Ovary (tissue), 9 donors: ENCODE measurements around the gene CLEC2A. TPM values are rescaled to one million over a fixed set of nuclear protein-coding genes. Genes with fewer than 3 reads are reported as not detected.

ENCODE experiments used
- DNase-seq, 5 donors: peaks; one replicate each; pipeline ENCODE4 v3.0.0-alpha.2; 2019 to 2020
- H3K27ac ChIP-seq, 2 donors: fragments of 200-600 bp; one replicate each; pipeline versions ENCODE4 v1.5.1 to v1.8.0; 2019 to 2022
- H3K27me3 ChIP-seq: fragments of 200-600 bp; one replicate; pipeline ENCODE4 v1.8.0; 2022
- H3K36me3 ChIP-seq: fragments of 200-600 bp; sonication (generic); one replicate; pipeline ENCODE4 v1.5.1; 2019
- H3K4me1 ChIP-seq: one replicate; pipeline ENCODE4 v1.8.1; 2013; ENCODE audit warnings: mild to moderate bottlenecking, moderate library complexity; ENCODE audit not compliant: insufficient read depth
- H3K4me3 ChIP-seq: fragments of 200-600 bp; sonication (generic); one replicate; pipeline ENCODE4 v1.5.1; 2017
- H3K9me3 ChIP-seq, 2 donors: fragments of 200-600 bp in 1 of 2; sonication (generic) in 1 of 2; one replicate each; pipeline versions ENCODE4 v1.5.1 to v1.8.1; 2013 to 2019; ENCODE audit warnings: mild to moderate bottlenecking in 1 of 2, moderate library complexity in 1 of 2
- EP300 ChIP-seq: sonication (generic); formaldehyde crosslinking; IDR thresholded peaks from one replicate; pipeline ENCODE4 v1.6.1; 2017; ENCODE audit warnings: antibody characterized with exemption
- POLR2A ChIP-seq: fragments of 450-650 bp; IDR thresholded peaks from one replicate; pipeline ENCODE4 v1.6.1; 2017; ENCODE audit warnings: antibody characterized with exemption, mild to moderate bottlenecking, moderate library complexity
- WGBS, 3 donors: extraction: QIAGEN DNeasy Blood & Tissue Kit in 1 of 3; methylation state at CpG; one replicate each; pipeline versions ENCODE4 v1.1.5 to v1.1.7; 2013 to 2017; 5-methylcytosine and 5-hydroxymethylcytosine counted together
- intact Hi-C, 4 donors: fragments of 100-400 bp; cut with DNase I; formaldehyde crosslinking; loops; one replicate each; pipeline versions ENCODE4 v1.11.0 to v1.15.1; 2022 to 2023
- polyA plus RNA-seq, 2 donors: library from polyadenylated mRNA; stranded (reverse); fragments of 200-250 nt in 1 of 2; fragments of 350-450 nt in 1 of 2; fragmentation: Illumina TruSeq in 1 of 2; extraction: RNeasy Lipid Tissue Mini Kit (QIAGEN cat#74804) in 1 of 2; gene quantifications; one replicate each; pipeline ENCODE4 v1.2.3, GENCODE V29; 2013 to 2014
- total RNA-seq, 7 donors: library from RNA; depleted of rRNA in 2 of 7; stranded (reverse); fragments of >200 nt in 2 of 7; fragmentation: NEBNext Ultra II Directional in 3 of 7; extraction: Animal tissue kit (Norgen Biotek cat#: 25700) in 3 of 7; gene quantifications; one replicate each; pipeline versions ENCODE4 v1.1.0 to v1.2.4, GENCODE V29; 2016 to 2023
- TF ChIP-seq, protein P1 (sequence below), 3 donors: fragments of 450-650 bp in 2 of 3; fragments of 200-600 bp in 1 of 3; IDR thresholded peaks; one replicate each; pipeline versions ENCODE4 v1.5.1 to v1.8.0; 2016 to 2022; ENCODE audit warnings: antibody characterized with exemption in 3 of 3, mild to moderate bottlenecking in 1 of 3
- donor health status: DM: no; HTN: no; CAD: no; lungs with moderate emphysema.
- donor health status: DM: no; HTN: no; CAD: no.
- donor health status: Bipolar disorder and iron deficiency.
- donor health status: DM: yes; HTN: yes; CAD: no.
- donor health status: DM: no; HTN: no; CAD: no.
- donor health status: DM: yes; HTN: yes; CAD: no.

Gene CLEC2A
- total and polyA plus RNA-seq, 9 donors, result not detected

DNA sequence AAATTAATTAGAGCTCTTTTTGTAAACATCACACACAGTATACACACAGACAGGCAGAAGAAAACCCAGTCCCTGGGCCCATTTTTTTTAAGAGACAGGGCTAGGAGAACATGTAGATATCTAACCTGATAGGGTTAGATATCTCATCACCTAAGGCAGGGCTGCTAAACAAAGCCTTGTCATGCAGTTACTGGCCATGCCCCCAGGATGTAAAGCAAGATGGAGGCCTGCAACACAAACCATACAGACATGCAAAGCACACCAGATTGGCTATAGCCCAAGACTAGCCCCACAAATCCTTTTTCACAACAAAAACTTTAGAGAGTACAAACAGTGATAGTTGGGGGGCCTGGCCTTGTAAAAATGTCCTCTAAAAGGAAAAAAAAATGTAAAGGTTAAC lies 20.5 kb downstream of the CLEC2A start:
- TF ChIP-seq POLR2A, result no peak
- no peak for TF ChIP-seq EP300
- TF ChIP-seq, protein P1, sequence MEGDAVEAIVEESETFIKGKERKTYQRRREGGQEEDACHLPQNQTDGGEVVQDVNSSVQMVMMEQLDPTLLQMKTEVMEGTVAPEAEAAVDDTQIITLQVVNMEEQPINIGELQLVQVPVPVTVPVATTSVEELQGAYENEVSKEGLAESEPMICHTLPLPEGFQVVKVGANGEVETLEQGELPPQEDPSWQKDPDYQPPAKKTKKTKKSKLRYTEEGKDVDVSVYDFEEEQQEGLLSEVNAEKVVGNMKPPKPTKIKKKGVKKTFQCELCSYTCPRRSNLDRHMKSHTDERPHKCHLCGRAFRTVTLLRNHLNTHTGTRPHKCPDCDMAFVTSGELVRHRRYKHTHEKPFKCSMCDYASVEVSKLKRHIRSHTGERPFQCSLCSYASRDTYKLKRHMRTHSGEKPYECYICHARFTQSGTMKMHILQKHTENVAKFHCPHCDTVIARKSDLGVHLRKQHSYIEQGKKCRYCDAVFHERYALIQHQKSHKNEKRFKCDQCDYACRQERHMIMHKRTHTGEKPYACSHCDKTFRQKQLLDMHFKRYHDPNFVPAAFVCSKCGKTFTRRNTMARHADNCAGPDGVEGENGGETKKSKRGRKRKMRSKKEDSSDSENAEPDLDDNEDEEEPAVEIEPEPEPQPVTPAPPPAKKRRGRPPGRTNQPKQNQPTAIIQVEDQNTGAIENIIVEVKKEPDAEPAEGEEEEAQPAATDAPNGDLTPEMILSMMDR (IDR thresholded peaks at IDR 0.05), result no peak
- no peaks in the 10 kb centered on the region for H3K36me3 ChIP-seq
- intact Hi-C loops, result no loop called here

DNA sequence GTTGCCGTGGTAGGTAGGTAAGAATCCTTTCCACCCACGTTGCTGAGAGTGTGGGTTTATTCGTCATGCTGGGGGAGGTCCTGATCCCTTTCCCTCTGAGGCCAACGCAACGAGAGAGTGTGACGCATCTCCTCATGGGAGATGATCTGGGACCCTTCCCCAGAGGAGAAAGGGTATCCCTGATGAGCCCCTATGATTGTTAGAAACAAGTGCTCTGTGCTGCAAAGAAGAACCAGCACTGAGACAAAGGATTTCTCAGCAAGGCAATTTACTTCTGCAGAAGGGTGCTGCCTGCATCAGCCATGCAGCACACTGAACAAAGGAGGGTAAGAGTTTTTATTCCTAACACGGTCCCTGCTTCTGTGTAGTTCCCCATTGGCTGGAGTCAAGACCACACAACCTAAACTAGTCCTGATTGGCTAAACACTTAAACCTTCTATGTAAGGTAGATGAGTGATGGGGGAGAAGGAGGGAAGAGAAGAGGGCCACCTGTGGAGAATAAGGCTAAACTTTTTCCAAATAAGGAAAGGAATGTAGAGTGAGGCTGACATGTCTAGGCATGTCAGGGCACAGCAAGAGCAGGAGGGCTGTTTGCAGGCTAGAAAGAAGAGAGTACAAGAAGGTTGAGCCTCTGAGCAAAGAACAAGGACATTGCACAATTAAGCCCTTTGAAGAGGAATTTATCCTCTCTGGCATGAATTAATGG lies 21.3 kb downstream of the CLEC2A start:
- intact Hi-C loops, result no loop called here
- DNase-seq, result no peak
- TF ChIP-seq, protein P1 (IDR thresholded peaks at IDR 0.05), result no peak
- TF ChIP-seq EP300 (no peak), POLR2A (no peak)
- H3K4me3 ChIP-seq, result no peak overlapping the region
- no peaks in the 10 kb centered on the region for H3K4me1 ChIP-seq
- H3K36me3 ChIP-seq, result no peaks in the 10 kb centered on the region
- 75 to 83% (median 78%) methylated on average over 7 of the region's 7 CpGs for WGBS, 3 donors
- no peaks in the 10 kb centered on the region for H3K27me3 ChIP-seq
- peaks cover 0 to 4% of the 10 kb centered on the region in 2 donors for H3K9me3 ChIP-seq
- no peak overlapping the region for H3K27ac ChIP-seq

More for the DNA sequence above, 20.5 kb downstream of the CLEC2A start:
- Histone ChIP-seq H3K27ac (no peak overlapping the region), H3K27me3 (no peaks in the 10 kb centered on the region), H3K9me3 (peaks cover 0 to 4% of the 10 kb centered on the region in 2 donors), H3K4me3 (no peak overlapping the region), H3K4me1 (no peaks in the 10 kb centered on the region)
- no peak for DNase-seq

DNA sequence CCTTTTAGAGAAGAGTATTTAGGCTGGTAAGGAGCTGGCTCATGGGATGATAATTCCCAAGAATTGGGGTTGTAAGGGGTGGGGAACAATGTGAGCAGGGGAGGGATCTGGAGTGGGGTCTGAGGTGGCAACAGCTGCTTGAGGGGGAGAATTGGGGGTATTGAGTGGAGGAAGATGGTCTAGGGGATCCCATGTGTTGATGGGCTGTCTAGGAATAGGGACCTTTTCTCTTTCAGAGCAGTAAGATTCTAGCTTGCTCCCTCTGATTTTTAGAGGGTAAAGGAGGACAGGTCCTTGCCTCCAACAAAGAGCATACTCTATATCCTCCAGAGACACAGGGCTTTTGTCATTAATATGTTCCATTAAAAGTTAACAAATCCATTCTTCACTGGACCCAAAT lies 22.4 kb downstream of the CLEC2A start:
- TF ChIP-seq, protein P1 (IDR thresholded peaks at IDR 0.05), result no peak
- TF ChIP-seq POLR2A (no peak), EP300 (no peak)
- intact Hi-C loops, result loop anchor here in 1 of 4 donors (10.0 kb wide), 1 partner anchor 155 kb away; no protein-coding TSS in a partner anchor
- Histone ChIP-seq H3K27me3 (no peaks in the 10 kb centered on the region), H3K36me3 (no peaks in the 10 kb centered on the region), H3K4me1 (no peaks in the 10 kb centered on the region), H3K4me3 (no peak overlapping the region), H3K27ac (no peak overlapping the region), H3K9me3 (peaks cover 0 to 4% of the 10 kb centered on the region in 2 donors)
- DNase-seq, result no peak

DNA sequence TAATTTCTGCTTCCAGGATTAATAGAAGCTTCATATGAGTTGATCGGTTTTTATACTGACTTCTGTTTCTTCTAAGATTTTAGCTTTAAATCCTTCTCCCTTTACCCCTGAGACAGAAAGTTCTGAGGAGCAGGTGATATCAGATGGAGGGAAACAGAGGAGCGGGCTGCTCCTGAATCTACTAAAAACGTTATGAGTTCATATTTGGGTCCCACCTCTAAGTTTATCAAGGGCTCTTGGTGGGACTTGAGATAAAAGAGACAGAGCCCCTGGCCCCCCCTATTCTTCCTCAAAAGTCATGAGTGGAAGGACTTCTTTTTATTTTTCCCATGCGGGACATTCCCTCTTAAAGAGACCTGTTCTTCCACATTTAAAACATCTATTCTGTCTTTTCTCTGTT lies 23.8 kb downstream of the CLEC2A start:
- intact Hi-C loops, result loop anchor here in 1 of 4 donors (10.0 kb wide), 1 partner anchor 154 kb away; no protein-coding TSS in a partner anchor
- H3K4me3 ChIP-seq, result no peak overlapping the region
- H3K27ac ChIP-seq, result no peak overlapping the region
- no peaks in the 10 kb centered on the region for H3K27me3 ChIP-seq
- DNase-seq, result no peak
- 79 to 88% (median 87%) methylated on average over 4 of the region's 4 CpGs for whole genome bisulfite sequencing, 3 donors
- H3K4me1 ChIP-seq, result no peaks in the 10 kb centered on the region
- TF ChIP-seq, protein P1 (IDR thresholded peaks at IDR 0.05), result no peak
- TF ChIP-seq POLR2A, result no peak
- TF ChIP-seq EP300, result no peak
- H3K36me3 ChIP-seq, result no peaks in the 10 kb centered on the region
- peaks cover 0 to 4% of the 10 kb centered on the region in 2 donors for H3K9me3 ChIP-seq
